Stimulated activated CD4-positive, alpha-beta T cell treated with anti-CD3 and anti-CD28 coated beads, Interleukin-15, amount 100 ng/mL, for 1 hour (primary cell): ENCODE results near the gene GRK5.

Source experiments
- DNase-seq, 2 donors: peaks; one replicate each; pipeline ENCODE4 v3.0.0-alpha.2; 2020; ENCODE audit warnings: low read depth in 1 of 2, low spot score in 1 of 2

Gene GRK5

DNA sequence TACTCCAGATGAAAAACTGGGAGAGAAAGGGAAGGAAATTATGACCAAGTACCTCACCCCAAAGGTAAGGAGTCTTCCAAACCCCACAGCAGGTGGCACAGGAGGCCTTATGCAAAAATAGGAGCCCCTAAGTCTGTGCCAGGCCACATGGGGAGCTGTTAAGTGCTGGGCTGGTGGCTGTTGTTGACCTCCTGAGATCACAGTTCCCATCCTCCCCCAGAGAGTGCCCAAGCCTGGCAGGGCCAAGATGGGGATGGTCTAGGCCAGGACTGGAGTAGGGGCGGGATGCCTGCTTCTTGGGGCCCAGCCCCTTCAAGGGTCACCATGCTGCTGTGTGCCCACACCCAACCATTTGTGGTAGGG, 189.3 kb downstream of the GRK5 start:
- no peak for DNase-seq

GRCh38 chr10:119397416-119397815, 190.0 kb downstream of the GRK5 start:
- DNase-seq: no peak

DNA sequence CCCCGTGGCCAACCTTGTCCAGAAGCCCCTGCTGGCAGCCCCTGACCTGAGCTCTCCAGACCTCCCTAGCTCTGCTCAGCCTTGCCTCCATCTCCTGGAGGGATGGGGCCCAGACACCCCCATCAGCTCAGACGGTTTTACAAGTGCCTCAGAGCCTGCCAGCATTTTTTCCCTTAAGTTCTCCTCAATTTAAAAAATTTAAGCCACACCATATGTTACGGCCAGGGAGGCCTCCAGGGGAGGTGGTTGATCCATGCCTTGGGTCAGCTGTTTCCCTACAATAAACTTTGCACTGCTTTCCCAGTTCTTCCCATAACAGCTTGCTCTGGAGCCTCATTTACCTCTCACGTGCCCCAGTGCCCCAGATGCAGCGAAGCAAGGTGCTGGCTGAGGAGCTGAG, 191.6 kb downstream of the GRK5 start:
- no peak for DNase-seq

GRCh38 chr10:119399466-119399865, 192.1 kb downstream of the GRK5 start:
- no peak for DNase-seq

- DNase-seq: no peak
Measured at GRCh38 chr10:119401671-119402395, 194.5 kb downstream of the GRK5 start.

GRCh38 chr10:119403921-119404320, 196.6 kb downstream of the GRK5 start:
- no peak for DNase-seq

DNA sequence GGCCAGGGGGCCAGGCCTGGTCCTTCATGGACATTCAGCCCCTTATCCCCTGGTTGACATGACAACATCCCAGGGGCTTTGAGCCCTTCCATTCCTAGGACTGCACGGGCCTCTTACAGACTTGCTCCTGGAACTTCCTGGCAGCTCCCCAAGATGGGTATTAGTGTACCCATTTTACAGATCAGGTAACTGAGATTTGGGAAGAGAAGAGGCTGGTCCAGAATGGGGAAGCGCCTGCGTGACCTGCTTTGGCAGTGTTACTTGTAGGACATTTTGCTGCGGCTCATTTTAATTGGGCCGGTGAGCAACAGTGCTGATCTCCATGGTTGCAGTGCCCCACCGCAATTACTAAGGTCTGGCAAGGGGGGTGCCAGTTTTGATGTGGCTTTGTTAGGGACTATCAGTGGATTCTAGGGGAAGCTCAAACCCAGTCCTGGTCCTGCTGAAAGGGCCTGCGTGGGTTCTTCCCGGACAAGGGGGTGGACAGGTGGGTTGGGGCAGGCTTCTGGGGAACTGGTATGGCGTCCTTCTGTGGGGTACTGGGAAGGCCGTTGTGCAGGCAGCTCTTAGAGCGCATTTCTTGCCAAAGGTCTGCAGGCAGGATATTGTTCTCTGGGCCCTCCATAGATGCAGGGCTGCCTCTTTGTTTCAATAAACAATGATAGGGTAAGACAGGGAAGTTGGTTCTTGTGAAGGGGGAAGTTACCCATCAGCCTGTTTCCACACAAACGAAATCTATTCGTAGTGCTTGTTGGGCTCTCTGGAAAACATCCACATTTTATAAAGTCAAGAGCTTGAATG, 197.5 kb downstream of the GRK5 start:
- DNase-seq: no peak

DNA sequence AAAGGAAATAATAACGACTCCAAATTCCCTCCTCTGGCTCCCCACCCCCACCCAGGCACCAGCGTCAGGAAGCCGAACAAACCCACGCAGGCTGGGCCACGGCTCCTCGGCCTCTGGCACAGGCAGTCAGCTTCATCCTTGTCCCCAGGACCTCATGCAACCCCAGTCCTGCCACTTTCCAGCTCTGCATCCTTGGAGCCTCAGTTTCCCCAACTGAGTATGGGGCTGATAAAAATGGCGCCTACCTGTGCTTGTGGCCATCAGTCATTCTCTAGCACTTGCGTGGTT, 198.1 kb downstream of the GRK5 start:
- no peak for DNase-seq

DNA sequence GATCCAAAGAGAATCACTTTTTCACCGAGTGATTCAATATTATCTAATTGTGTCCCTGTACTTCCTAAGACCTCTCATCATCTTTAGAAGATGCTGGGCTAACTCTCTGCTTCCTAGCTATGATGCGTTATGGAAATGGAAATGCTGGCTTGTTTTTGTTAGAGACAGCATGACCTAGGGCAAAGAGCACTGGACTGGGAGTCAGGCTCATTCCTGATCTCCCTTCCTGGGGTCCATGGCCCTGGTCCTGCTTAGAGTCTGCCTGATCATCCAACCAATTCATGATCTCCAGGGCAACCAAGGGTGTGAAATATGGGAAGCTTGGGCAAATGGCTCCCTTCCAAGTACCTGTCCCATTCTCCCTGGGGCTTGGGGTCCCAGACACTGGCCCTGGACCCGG, 198.8 kb downstream of the GRK5 start:
- no peak for DNase-seq

DNA sequence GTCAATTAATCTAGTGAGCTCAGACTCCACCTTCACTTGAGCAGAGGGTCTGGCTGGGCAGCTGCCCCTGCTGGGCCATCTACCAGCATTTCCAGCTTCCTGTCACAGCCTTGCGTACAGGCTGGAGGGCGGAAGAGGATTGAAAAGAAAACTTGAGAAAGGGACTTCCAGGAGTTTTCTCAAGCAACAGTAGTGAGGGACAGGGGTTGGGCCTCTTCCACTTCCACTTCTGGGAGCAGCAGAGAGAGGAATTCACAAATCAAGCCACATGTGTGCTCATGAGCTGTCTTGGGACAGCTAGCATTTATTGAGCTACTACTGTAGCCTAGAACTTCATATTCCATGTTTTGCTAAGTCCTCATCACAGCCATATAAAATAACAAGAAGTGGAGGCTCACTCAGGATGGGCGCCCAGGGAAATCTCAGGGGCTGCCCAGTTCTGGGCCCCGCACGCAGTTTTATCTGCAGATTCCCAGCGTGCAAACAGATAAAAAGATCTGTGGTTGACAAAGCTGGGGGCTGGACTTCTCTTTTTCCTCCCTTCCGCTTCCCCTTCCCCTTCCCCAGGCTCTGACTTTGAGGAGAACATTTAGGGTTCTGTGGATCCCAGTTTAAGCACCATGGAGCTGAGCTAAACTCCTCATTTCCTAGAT, 199.4 kb downstream of the GRK5 start:
- no peak for DNase-seq

DNA sequence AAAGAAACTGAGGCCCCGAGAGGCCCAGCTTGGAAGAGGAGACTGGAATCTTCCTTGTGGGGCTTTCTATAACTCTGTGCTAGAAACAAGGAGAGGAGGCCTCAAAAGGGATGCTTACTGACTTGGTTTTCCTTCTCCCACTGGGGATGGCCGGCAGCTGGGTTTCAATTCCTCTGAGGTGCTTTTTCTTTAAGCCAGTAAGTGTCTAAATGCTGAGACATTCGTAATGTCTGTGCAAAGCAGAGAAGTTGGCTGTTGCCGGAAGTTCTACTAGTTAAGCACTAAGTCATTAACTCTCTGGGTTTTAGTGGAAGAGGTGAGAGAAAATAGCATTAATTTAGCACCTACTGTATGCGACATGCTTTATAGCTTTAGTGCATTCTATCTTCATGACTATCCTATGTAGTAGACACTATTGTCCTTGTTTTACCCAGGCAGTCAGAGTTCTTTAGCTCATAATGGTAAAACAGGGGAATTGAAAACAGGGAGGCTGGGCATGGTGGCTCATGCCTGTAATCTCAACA, 199.9 kb downstream of the GRK5 start:
- no peak for DNase-seq

GRCh38 chr10:119408072-119408471, 200.7 kb downstream of the GRK5 start:
- no peak for DNase-seq

DNA sequence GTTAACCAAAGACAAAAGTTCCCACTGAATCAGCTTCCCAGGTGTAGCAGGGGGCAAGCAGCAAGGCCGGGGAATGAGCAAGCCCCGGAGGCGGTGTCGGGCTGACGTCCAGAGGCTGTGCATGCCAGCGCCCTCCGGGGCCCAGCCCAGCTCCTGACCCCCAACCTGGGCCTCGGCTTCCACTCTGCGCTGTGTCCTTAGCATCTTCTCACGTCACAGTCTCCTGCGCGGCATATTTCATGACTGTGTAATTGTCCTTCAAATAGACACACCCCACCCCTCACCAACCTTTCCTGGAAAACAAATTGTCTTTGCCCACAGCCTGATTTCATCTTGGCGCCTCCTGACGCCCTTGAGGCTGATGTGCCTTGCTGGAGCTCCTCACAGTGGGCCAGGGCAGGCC, 201.6 kb downstream of the GRK5 start:
- DNase-seq: no peak

- no peak for DNase-seq
Measured at GRCh38 chr10:119409385-119409784, 202.0 kb downstream of the GRK5 start.

- no peak for DNase-seq
Measured at GRCh38 chr10:119409906-119410305, 202.5 kb downstream of the GRK5 start.

- DNase-seq: no peak
Measured at GRCh38 chr10:119410361-119411116, 203.2 kb downstream of the GRK5 start.

DNA sequence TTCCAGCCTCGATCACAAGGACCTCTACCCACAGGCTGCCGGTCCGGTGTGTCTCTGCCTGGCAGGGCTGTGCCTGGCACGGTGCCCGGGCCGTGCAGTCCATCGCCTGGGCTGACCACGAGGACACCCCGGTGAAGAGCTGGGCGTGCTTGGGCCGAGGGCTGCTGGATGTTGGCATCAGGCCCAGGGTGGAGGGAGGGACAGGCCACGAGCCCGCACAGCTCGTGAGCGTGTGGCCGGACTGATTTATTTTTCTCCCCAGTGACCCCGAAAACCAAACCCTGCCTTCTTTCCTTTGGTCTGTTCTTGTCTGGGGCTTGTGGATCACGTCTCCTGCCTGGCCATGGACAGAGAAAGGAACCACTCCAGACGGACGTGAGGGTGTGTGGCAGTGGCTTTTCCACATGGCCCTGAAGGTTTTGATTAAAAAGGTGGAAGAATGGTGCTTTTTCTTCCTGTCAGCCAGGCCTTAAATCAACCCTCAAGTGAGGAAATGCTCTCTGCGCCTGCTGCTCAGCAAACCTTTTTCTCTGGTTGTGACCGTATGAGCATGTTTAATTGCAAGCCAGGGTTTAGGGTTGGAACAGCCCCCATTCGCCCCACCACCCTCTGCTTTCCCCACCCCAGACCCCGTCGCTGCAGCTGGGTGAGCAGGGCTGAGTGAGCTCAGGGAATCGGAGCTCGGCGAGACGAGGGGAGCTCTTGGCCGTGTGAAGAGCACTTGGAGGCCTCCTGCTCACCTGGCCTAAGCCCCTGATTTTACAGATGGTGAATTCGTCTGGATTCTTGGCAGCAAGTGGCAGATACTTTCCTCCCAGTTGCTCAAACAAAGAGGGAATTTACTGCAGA, 205.1 kb downstream of the GRK5 start:
- DNase-seq: no peak

GRCh38 chr10:119413093-119413453, 205.7 kb downstream of the GRK5 start:
- DNase-seq: no peak

GRCh38 chr10:119413471-119414080, 206.2 kb downstream of the GRK5 start:
- no peak for DNase-seq

- DNase-seq: no peak
Measured at GRCh38 chr10:119414081-119414611, 206.8 kb downstream of the GRK5 start.
